Measurements from ENCODE around the gene NFYA.

NFYA gene

GRCh38 chr6:41072836-41073202, at the start of gene NFYA:
NFYA (plus strand) TSS chr6:41072974; CDS start chr6:41079090, 6,116 bp downstream.
- DNase-seq (ENCODE audit: low spot score): peak; percentile 98

- no peak for DNase-seq (ENCODE audit: low spot score)
Measured at GRCh38 chr6:41023114-41023513, 49.7 kb upstream of the NFYA start.

GRCh38 chr6:41025966-41026530, 46.7 kb upstream of the NFYA start:
- DNase-seq (ENCODE audit: low spot score): no peak

GRCh38 chr6:41027241-41027640, 45.5 kb upstream of the NFYA start:
- no peak for DNase-seq (ENCODE audit: low spot score)

- peak; percentile 86 for DNase-seq (ENCODE audit: low spot score)
Measured at GRCh38 chr6:41027799-41028560, 44.8 kb upstream of the NFYA start.

- DNase-seq (ENCODE audit: low spot score): no peak
Measured at GRCh38 chr6:41028561-41029412, 44.0 kb upstream of the NFYA start.

- DNase-seq (ENCODE audit: low spot score): no peak
Measured at GRCh38 chr6:41032830-41033229, 39.9 kb upstream of the NFYA start.

- DNase-seq (ENCODE audit: low spot score): no peak
Measured at GRCh38 chr6:41033776-41034175, 39.0 kb upstream of the NFYA start.

- no peak for DNase-seq (ENCODE audit: low spot score)
Measured at GRCh38 chr6:41036186-41036585, 36.6 kb upstream of the NFYA start.

GRCh38 chr6:41036601-41037000, 36.2 kb upstream of the NFYA start:
- no peak for DNase-seq (ENCODE audit: low spot score)

GRCh38 chr6:41037107-41037900, 35.5 kb upstream of the NFYA start:
- DNase-seq (ENCODE audit: low spot score): no peak

GRCh38 chr6:41038205-41038604, 34.6 kb upstream of the NFYA start:
- no peak for DNase-seq (ENCODE audit: low spot score)

GRCh38 chr6:41039060-41039998, 33.4 kb upstream of the NFYA start, which contains the start of gene UNC5CL:
UNC5CL (minus strand) TSS chr6:41039221; CDS start chr6:41035074, 4,147 bp downstream.
- peak; percentile 82 for DNase-seq (ENCODE audit: low spot score)

- no peak for DNase-seq (ENCODE audit: low spot score)
Measured at GRCh38 chr6:41040101-41040939, 32.5 kb upstream of the NFYA start.

GRCh38 chr6:41040940-41041536, 31.7 kb upstream of the NFYA start:
- no peak for DNase-seq (ENCODE audit: low spot score)

GRCh38 chr6:41042226-41043055, 30.3 kb upstream of the NFYA start, which contains the start of gene TSPO2:
TSPO2 (plus strand) TSS chr6:41042467; CDS start chr6:41042986, 519 bp downstream.
- DNase-seq (ENCODE audit: low spot score): no peak

- no peak for DNase-seq (ENCODE audit: low spot score)
Measured at GRCh38 chr6:41043151-41043550, 29.6 kb upstream of the NFYA start.

- no peak for DNase-seq (ENCODE audit: low spot score)
Measured at GRCh38 chr6:41045664-41046063, 27.1 kb upstream of the NFYA start.
